Adrenal gland (tissue), 5 donors: ENCODE measurements around the gene LGALS3BP.

ENCODE experiments used
- POLR2A ChIP-seq, 2 donors: fragments of 450-650 bp; IDR thresholded peaks; one replicate each; pipeline ENCODE4 v1.6.1; 2017; ENCODE audit warnings: antibody characterized with exemption in 2 of 2, mild to moderate bottlenecking in 2 of 2, moderate library complexity in 1 of 2
- TF ChIP-seq, protein P1 (sequence below), 6 experiments: fragments of 450-650 bp in 4 of 6; fragments of 200-600 bp in 2 of 6; sonication (generic) in 1 of 6; IDR thresholded peaks; 1 replicate in 5 of 6; 2 replicates in 1 of 6; pipeline versions ENCODE4 v1.5.1 to v1.8.0; 2016 to 2021; ENCODE audit warnings: antibody characterized with exemption in 6 of 6, mild to moderate bottlenecking in 2 of 6, moderate library complexity in 1 of 6
- donor health status: DM: no; HTN: no; CAD: no.

DNA sequence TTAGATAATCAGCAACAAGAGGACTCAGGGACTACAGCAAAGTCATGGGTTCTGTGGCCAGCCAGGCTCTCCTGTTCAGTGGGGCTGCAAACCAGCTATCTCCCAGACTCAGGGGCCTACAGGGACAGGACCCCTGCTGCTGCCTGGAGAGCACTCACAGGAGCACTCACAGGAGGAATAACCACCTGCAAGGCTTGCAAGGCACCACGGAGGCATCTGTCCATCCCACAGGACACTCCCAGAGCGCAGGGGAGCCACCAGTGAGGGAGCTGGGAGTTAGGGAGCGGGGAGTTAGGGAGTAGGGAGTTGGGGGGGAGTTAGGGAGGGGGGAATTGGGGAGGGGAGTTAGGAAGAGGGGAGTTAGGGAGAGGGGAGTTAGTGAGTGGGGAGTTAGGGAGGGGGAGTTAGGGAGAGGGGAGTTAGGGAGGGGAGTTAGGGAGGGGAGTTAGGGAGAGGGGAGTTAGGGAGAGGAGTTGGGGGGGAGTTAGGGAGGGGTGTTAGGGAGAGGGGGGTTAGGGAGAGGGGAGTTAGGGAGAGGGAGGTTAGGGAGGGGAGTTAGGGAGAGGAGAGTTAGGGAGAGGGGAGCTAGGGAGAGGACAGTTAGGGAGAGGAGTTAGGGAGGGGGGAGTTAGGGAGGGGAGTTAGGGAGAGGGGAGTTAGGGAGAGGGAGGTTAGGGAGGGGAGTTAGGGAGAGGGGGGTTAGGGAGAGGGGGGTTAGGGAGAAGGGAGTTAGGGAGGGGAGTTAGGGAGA is 24.1 kb upstream of the LGALS3BP start:
- TF ChIP-seq, protein P1, sequence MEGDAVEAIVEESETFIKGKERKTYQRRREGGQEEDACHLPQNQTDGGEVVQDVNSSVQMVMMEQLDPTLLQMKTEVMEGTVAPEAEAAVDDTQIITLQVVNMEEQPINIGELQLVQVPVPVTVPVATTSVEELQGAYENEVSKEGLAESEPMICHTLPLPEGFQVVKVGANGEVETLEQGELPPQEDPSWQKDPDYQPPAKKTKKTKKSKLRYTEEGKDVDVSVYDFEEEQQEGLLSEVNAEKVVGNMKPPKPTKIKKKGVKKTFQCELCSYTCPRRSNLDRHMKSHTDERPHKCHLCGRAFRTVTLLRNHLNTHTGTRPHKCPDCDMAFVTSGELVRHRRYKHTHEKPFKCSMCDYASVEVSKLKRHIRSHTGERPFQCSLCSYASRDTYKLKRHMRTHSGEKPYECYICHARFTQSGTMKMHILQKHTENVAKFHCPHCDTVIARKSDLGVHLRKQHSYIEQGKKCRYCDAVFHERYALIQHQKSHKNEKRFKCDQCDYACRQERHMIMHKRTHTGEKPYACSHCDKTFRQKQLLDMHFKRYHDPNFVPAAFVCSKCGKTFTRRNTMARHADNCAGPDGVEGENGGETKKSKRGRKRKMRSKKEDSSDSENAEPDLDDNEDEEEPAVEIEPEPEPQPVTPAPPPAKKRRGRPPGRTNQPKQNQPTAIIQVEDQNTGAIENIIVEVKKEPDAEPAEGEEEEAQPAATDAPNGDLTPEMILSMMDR (IDR thresholded peaks at IDR 0.05): no peak
- no peak for TF ChIP-seq POLR2A (IDR thresholded peaks at IDR 0.05)
